Common myeloid progenitor, CD34-positive (primary cell): ENCODE results near the gene HIPK3.

Experiments used
- CTCF ChIA-PET: fragments of 350-600 bp; sonication (Branson Sonifier 250); formaldehyde crosslinking; loops from one replicate; lab custom pipeline; 2021; ENCODE audit warnings: antibody characterized with exemption; lab: Charles Lee
- POLR2A ChIA-PET: fragments of 350-600 bp; sonication (Branson Sonifier 250); formaldehyde crosslinking; loops from one replicate; lab custom pipeline; 2021; ENCODE audit warnings: antibody characterized with exemption; lab: Charles Lee
- DNase-seq, 3 donors: peaks; one replicate each; pipeline versions ENCODE4 v3.0.0 to v3.0.0-alpha.2; 2013
- H3K27ac ChIP-seq, 2 experiments: 1 replicate in 1 of 2; 2 replicates in 1 of 2; pipeline ENCODE4 v1.7.0; 2013; ENCODE audit warnings: inconsistent platforms in 2 of 2, low read length in 2 of 2, mild to moderate bottlenecking in 2 of 2, low read depth in 1 of 2, moderate library complexity in 1 of 2; ENCODE audit not compliant: severe bottlenecking in 2 of 2, insufficient read depth in 1 of 2, poor library complexity in 1 of 2
- H3K27me3 ChIP-seq, 5 experiments: replicated peaks in 2 of 5; 1 replicate in 3 of 5; 2 replicates in 2 of 5; pipeline versions ENCODE4 v1.6.1 to v1.7.0; 2013; ENCODE audit warnings: low read length in 4 of 5, mild to moderate bottlenecking in 2 of 5, moderate library complexity in 2 of 5, inconsistent platforms in 1 of 5; ENCODE audit not compliant: insufficient read depth in 5 of 5, control insufficient read depth in 4 of 5
- H3K36me3 ChIP-seq, 4 experiments: 1 replicate in 2 of 4; 2 replicates in 2 of 4; pipeline versions ENCODE4 v1.6.1 to v1.7.0; 2013; ENCODE audit warnings: low read length in 3 of 4, control low read depth in 1 of 4, mild to moderate bottlenecking in 1 of 4; ENCODE audit not compliant: control insufficient read depth in 4 of 4, insufficient read depth in 4 of 4
- H3K4me1 ChIP-seq, 4 experiments: 1 replicate in 3 of 4; 2 replicates in 1 of 4; pipeline versions ENCODE4 v1.6.1 to v1.7.1; 2013; ENCODE audit warnings: low read length in 3 of 4, mild to moderate bottlenecking in 3 of 4, control low read depth in 1 of 4, inconsistent platforms in 1 of 4, moderate library complexity in 1 of 4; ENCODE audit not compliant: control insufficient read depth in 4 of 4, insufficient read depth in 4 of 4; ENCODE audit errors: control extremely low read depth in 1 of 4
- H3K4me3 ChIP-seq, 7 experiments: 1 replicate in 4 of 7; 2 replicates in 3 of 7; pipeline versions ENCODE4 v1.5.1 to v1.7.0; 2013; ENCODE audit warnings: mild to moderate bottlenecking in 7 of 7, low read length in 6 of 7, moderate library complexity in 6 of 7, inconsistent platforms in 2 of 7, low read depth in 2 of 7, control low read depth in 1 of 7; ENCODE audit not compliant: insufficient read depth in 4 of 7, control insufficient read depth in 1 of 7; ENCODE audit errors: extremely low read depth in 1 of 7
- H3K9me3 ChIP-seq, 5 experiments: 1 replicate in 4 of 5; 2 replicates in 1 of 5; pipeline versions ENCODE4 v1.6.1 to v1.7.1; 2013; ENCODE audit warnings: low read length in 4 of 5, mild to moderate bottlenecking in 2 of 5, inconsistent platforms in 1 of 5, low read depth in 1 of 5, moderate library complexity in 1 of 5; ENCODE audit not compliant: control insufficient read depth in 4 of 5, insufficient read depth in 2 of 5; ENCODE audit errors: control extremely low read depth in 1 of 5
- WGBS: methylation state at CpG from one replicate; pipeline ENCODE4 v1.1.5; 2013; ENCODE audit not compliant: insufficient coverage; 5-methylcytosine and 5-hydroxymethylcytosine counted together

The HIPK3 gene

DNA sequence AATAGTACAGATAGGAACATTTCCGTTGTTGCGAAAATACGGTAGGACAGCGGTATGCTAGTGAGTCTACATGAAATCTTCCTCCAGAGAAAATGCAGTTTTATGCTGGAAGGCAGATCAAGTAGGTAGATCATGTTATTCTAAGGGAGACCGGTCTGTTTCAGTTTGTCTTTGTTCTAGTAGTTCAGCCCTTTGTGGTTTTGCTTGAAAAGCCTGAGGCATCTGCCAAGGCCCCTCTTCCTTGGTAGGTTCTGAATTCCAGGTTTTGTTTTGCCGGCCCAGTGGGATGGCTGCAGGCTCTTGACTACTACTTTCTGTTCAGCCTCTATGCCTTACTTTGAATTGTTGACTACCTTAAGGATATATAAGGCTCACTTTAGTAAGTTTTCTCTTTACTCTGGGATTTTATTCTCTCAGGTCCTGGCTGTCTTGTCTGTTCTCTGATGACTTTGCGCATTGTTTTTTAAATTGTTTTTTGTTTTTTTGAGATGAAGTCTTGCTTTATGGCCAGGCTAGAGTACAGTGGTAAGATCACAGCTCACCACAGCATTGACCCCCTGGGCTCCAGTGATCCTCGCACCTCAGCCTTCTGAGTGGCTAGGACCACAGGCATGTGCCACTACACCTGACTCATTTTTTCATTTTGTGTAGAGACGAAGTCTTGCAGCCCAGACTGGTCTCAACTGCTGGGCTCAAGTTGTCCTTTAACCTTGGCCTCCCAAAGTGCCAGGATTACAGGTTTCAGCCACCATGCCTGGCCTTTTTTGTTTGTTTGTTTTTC lies 53.7 kb downstream of the HIPK3 start:
- Histone ChIP-seq H3K27me3 (no peaks in the 10 kb centered on the region), H3K4me1 (peaks cover 0 to 6% (median 5%) of the 10 kb centered on the region in 4 experiments), H3K27ac (no peak overlapping the region), H3K4me3 (no peak overlapping the region), H3K9me3 (no peaks in the 10 kb centered on the region), H3K36me3 (peaks cover 0 to 4% (median 0%) of the 10 kb centered on the region in 4 experiments)
- DNase-seq = peak in 2 of 3 donors; percentile 52 to 67
- WGBS = 86% methylated on average over 7 of the region's 9 CpGs
- CTCF ChIA-PET = interaction anchor here (1.3 to 1.6 kb wide), 2 partner anchors 13 to 15 kb away, joined by 3 to 4 read pairs; no protein-coding TSS in a partner anchor
- POLR2A ChIA-PET = no interaction called here

DNA sequence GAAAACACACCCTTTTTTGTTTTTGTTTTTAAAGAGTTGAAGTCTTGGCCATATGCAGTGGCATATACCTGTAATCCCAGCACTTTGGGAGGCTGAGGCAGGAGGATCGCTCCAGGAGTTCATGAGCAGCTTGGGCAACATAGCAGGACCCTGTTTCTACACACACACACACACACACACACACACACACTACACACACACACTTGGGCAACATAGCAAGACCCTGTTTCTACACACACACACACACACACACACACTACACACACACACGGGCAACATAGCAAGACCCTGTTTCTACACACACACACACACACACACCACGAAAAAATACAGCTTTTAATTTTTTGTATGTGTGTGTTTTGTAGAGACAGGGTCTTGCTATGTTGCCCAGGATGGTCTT lies 54.5 kb downstream of the HIPK3 start:
- Histone ChIP-seq H3K27me3 (no peaks in the 10 kb centered on the region), H3K9me3 (no peaks in the 10 kb centered on the region), H3K36me3 (peaks cover 0 to 4% (median under 1%) of the 10 kb centered on the region in 4 experiments), H3K4me1 (peaks cover 0 to 6% (median 5%) of the 10 kb centered on the region in 4 experiments), H3K4me3 (no peak overlapping the region), H3K27ac (no peak overlapping the region)
- ChIA-PET POLR2A (no interaction called here), CTCF (interaction anchor here (0.7 to 1.6 kb wide), 2 partner anchors 13 to 53 kb away, joined by 4 read pairs; no protein-coding TSS in a partner anchor)
- WGBS = no CpG with 5 or more reads among the region's 3 CpGs
- DNase-seq = no peak

DNA sequence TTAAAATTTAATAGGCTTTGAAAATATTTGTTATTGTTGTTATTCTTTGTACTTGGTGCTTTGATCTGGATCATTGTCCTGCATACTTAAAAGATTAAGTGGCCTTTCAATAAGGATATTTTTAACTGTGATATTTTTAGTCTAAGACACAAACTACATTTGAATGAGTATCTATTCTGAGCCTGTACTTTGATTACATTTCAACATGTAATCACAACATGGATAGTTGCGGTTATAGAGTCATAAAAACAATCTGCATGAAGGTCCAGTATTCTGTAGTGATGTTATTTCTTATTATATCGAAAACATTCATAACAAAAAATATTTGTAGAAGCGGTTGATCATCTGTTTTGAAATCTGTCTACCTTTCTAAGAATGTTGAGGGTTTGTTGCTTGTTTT lies 58.6 kb downstream of the HIPK3 start:
- no peak for DNase-seq
- Histone ChIP-seq H3K36me3 (peaks cover 0 to 2% (median 0%) of the 10 kb centered on the region in 4 experiments), H3K27ac (no peak overlapping the region), H3K4me1 (peaks cover 5 to 22% (median 15%) of the 10 kb centered on the region in 4 experiments), H3K9me3 (no peaks in the 10 kb centered on the region), H3K4me3 (no peak overlapping the region), H3K27me3 (no peaks in the 10 kb centered on the region)
- WGBS = no CpG with 5 or more reads among the region's 3 CpGs
- CTCF ChIA-PET = interaction anchor here (2.8 kb wide), 1 partner anchor 151 kb away, joined by 12 read pairs; no protein-coding TSS in a partner anchor
- POLR2A ChIA-PET = no interaction called here

DNA sequence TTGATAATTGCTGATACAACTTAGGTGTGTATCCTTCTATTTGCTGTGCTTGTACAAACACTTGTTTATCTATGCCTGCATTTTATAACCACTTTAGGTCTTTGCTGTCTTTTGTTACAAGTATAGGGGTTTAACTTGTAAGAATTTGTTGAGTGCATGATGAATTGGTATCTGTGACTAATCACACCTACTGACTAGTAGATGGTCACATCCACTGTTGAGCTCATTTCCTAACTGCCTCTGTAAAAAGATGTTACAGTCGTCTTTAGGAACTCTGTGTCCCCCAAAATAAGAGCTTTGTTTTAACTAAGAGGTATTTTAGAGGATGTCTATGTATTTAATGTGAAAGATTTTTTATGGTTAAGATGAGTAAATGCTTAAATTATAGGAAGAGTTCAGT lies 60.5 kb downstream of the HIPK3 start:
- Histone ChIP-seq H3K4me1 (peaks cover 13 to 31% (median 23%) of the 10 kb centered on the region in 4 experiments), H3K27me3 (no peaks in the 10 kb centered on the region), H3K9me3 (no peaks in the 10 kb centered on the region), H3K36me3 (peaks cover 0 to 2% (median 0%) of the 10 kb centered on the region in 4 experiments), H3K4me3 (no peak overlapping the region), H3K27ac (no peak overlapping the region)
- ChIA-PET POLR2A (no interaction called here), CTCF (interaction anchor here (0.9 to 2.8 kb wide), 5 partner anchors 10 to 153 kb away, joined by 3 to 12 read pairs (median 4); no protein-coding TSS in a partner anchor)
- WGBS = 75% methylated on average over 1 of the region's 1 CpG
- DNase-seq = peak in 1 of 3 donors; percentile 40

DNA sequence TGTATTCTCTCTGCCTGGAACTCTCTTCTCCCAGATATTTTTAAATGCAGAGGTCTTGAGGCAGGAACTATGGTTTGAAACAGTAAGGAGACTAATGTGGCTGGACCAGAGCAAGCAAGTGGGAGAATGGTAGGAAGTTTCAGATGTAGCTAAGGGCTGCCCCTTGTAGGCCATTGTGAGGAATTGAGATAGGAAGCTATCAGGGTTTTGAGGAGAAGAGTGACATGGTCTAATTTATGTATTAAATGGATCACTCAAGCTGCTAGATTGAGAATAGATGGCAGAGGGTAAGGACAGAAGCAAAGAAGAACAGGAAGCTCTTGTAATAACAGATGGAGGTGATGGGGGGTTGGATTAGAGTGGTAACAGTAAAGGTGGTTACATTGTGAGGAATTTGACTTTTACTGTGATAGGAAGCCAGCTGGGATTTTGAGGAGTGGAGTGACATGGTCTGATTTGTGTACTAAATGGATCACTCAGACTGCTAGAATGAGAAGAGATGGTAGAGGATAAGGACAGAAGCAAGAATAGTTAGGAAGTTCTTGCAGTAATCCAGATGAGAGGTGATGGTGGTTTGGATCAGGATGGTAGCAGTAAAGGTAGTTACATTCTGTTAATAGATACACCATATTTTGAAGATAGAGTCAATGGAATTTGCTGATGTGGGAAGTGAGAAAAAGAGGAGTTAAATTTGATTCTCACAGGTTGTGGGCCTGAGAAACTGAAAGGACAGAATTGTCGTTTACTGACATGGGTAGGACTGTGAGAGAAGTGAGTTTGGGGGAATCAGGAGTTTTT lies 63.0 kb downstream of the HIPK3 start:
- POLR2A ChIA-PET = interaction anchor here (0.7 kb wide), 1 partner anchor 71 kb away, joined by 3 read pairs; no protein-coding TSS in a partner anchor
- 22% methylated on average over 1 of the region's 1 CpG for WGBS
- DNase-seq = peak in 2 of 3 donors; percentile 29 to 46
- peaks cover 0 to 2% (median 0%) of the 10 kb centered on the region in 4 experiments for H3K36me3 ChIP-seq
- no peaks in the 10 kb centered on the region for H3K27me3 ChIP-seq
- H3K9me3 ChIP-seq = no peaks in the 10 kb centered on the region
- H3K4me1 ChIP-seq = peaks cover 21 to 44% (median 35%) of the 10 kb centered on the region in 4 experiments
- CTCF ChIA-PET = interaction anchor here (0.6 to 3.4 kb wide), 9 partner anchors 9 to 158 kb away, joined by 3 to 31 read pairs (median 8); partner anchors contain the start of gene CSTF3
- peak overlapping the region in 3 of 7 experiments; percentile 29 to 60 (median 50) for H3K4me3 ChIP-seq
- peak overlapping the region; percentile 46 to 50 for H3K27ac ChIP-seq

DNA sequence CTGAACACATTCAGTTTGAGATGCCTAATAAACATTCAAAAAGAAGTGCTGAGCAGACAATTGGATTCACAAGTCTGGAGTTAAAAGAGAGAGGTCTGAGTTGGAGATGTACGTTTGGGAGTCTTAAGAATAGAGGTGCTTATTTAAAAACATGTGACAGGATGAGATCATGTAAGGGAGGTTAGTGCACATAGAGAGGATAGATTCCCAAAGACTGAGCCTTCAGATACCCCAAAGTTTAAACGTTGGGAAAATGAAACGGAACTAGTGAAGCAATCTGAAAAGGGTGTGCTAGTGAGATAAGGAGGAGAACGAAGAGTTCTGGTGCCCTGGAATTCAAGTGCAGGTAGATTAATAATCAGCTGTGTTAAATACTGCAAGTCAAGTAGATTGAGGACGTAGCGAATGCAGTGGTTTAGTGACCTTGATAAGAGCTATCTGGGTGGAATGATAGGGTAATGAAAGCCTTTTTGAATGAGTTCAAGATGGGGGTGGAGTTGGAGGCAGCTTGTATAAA lies 63.7 kb downstream of the HIPK3 start:
- H3K9me3 ChIP-seq = no peaks in the 10 kb centered on the region
- peaks cover 21 to 46% (median 37%) of the 10 kb centered on the region in 4 experiments for H3K4me1 ChIP-seq
- ChIA-PET CTCF (interaction anchor here (1.0 to 3.4 kb wide), 9 partner anchors 8 to 159 kb away, joined by 3 to 31 read pairs (median 8); partner anchors contain the start of gene CSTF3), POLR2A (no interaction called here)
- WGBS = 7% methylated on average over 6 of the region's 6 CpGs
- peak overlapping the region; percentile 46 to 50 for H3K27ac ChIP-seq
- H3K4me3 ChIP-seq = peak overlapping the region in 3 of 7 experiments; percentile 29 to 60 (median 50)
- no peaks in the 10 kb centered on the region for H3K27me3 ChIP-seq
- peaks cover 0 to 2% (median 0%) of the 10 kb centered on the region in 4 experiments for H3K36me3 ChIP-seq
- peak; percentile 54 to 78 (median 67) for DNase-seq
